CD14-positive monocyte (primary cell): Measurements from ENCODE around the gene HINT3. TPM values are rescaled to one million over a fixed set of nuclear protein-coding genes. Genes with fewer than 3 reads are reported as not detected.
"Not testable (repeated sequence)": the region's sequence is repeated elsewhere in the genome, so short reads cannot be mapped to it uniquely, and the experiment has no call there.

Experiments
- DNase-seq, 3 donors: peaks; one replicate each; pipeline ENCODE4 v3.0.0-alpha.2; 2011 to 2022
- H2AFZ ChIP-seq: 2 replicates; pipeline ENCODE4 v1.6.0; 2012; ENCODE audit warnings: mild to moderate bottlenecking, low read depth, low read length, inconsistent platforms; ENCODE audit not compliant: insufficient read depth, poor library complexity, severe bottlenecking
- H3K27ac ChIP-seq, 2 donors: 1 replicate in 1 of 2; 2 replicates in 1 of 2; pipeline ENCODE4 v1.5.1; 2012 to 2013; ENCODE audit warnings: low read length in 2 of 2, control low read depth in 1 of 2, inconsistent platforms in 1 of 2, low read depth in 1 of 2, mild to moderate bottlenecking in 1 of 2
- H3K27me3 ChIP-seq, 2 donors: one replicate each; pipeline versions ENCODE4 v1.6.0 to v1.6.1; 2011 to 2013; ENCODE audit warnings: low read length in 2 of 2; ENCODE audit not compliant: control insufficient read depth in 2 of 2, insufficient read depth in 2 of 2
- H3K36me3 ChIP-seq, 2 donors: replicated peaks in 1 of 2; 1 replicate in 1 of 2; 2 replicates in 1 of 2; pipeline versions ENCODE4 v1.5.1 to v1.6.1; 2012 to 2013; ENCODE audit warnings: low read length in 2 of 2, control low read depth in 1 of 2, inconsistent platforms in 1 of 2, mild to moderate bottlenecking in 1 of 2; ENCODE audit not compliant: insufficient read depth in 2 of 2, control insufficient read depth in 1 of 2
- H3K4me1 ChIP-seq, 2 donors: 1 replicate in 1 of 2; 2 replicates in 1 of 2; pipeline versions ENCODE4 v1.5.1 to v1.6.1; 2012 to 2013; ENCODE audit warnings: low read length in 2 of 2, control low read depth in 1 of 2, inconsistent platforms in 1 of 2, mild to moderate bottlenecking in 1 of 2, moderate library complexity in 1 of 2; ENCODE audit not compliant: insufficient read depth in 2 of 2, control insufficient read depth in 1 of 2
- H3K4me2 ChIP-seq: replicated peaks from 2 replicates; pipeline ENCODE3; 2012; ENCODE audit warnings: low read length, moderate library complexity, mild to moderate bottlenecking; ENCODE audit not compliant: poor library complexity, severe bottlenecking; ENCODE audit errors: extremely low read depth
- H3K4me3 ChIP-seq, 3 experiments: fragments of 200-600 bp in 1 of 3; sonication (generic) in 1 of 3; replicated peaks in 1 of 3; 1 replicate in 2 of 3; 2 replicates in 1 of 3; pipeline ENCODE4 v1.5.1; 2011 to 2013; ENCODE audit warnings: low read length in 3 of 3, mild to moderate bottlenecking in 3 of 3, control low read depth in 2 of 3, low read depth in 2 of 3, inconsistent platforms in 1 of 3, moderate library complexity in 1 of 3
- H3K79me2 ChIP-seq: 2 replicates; pipeline ENCODE4 v1.6.0; 2012; ENCODE audit warnings: mild to moderate bottlenecking, control low read depth, inconsistent platforms, low read length, moderate library complexity; ENCODE audit not compliant: insufficient read depth
- H3K9ac ChIP-seq: 2 replicates; pipeline ENCODE4 v1.6.0; 2017; ENCODE audit warnings: low read length, mild to moderate bottlenecking; ENCODE audit not compliant: insufficient read depth, poor library complexity, severe bottlenecking
- H3K9me3 ChIP-seq, 2 donors: replicated peaks in 1 of 2; 1 replicate in 1 of 2; 2 replicates in 1 of 2; pipeline versions ENCODE4 v1.5.1 to v1.6.1; 2012 to 2013; ENCODE audit warnings: low read length in 2 of 2, control low read depth in 1 of 2; ENCODE audit not compliant: control insufficient read depth in 1 of 2, insufficient read depth in 1 of 2
- H4K20me1 ChIP-seq: 2 replicates; pipeline ENCODE4 v1.6.0; 2012; ENCODE audit warnings: mild to moderate bottlenecking, low read length, control low read depth, moderate library complexity; ENCODE audit not compliant: insufficient read depth
- H3K27ac Mint-ChIP-seq, 7 donors: one replicate each; pipeline ENCODE4 v1.8.0; 2020; ENCODE audit warnings: mild to moderate bottlenecking in 7 of 7, mixed read lengths in 7 of 7, moderate library complexity in 6 of 7, inconsistent platforms in 2 of 7
- H3K27me3 Mint-ChIP-seq, 3 donors: one replicate each; pipeline ENCODE4 v1.8.0; 2021 to 2022; ENCODE audit warnings: low read depth in 3 of 3, mild to moderate bottlenecking in 3 of 3, mixed read lengths in 3 of 3, moderate library complexity in 3 of 3, inconsistent platforms in 1 of 3
- H3K36me3 Mint-ChIP-seq, 2 donors: one replicate each; pipeline ENCODE4 v1.8.0; 2020; ENCODE audit warnings: mixed read lengths in 2 of 2, inconsistent platforms in 1 of 2, mild to moderate bottlenecking in 1 of 2
- H3K4me1 Mint-ChIP-seq: one replicate; pipeline ENCODE4 v1.8.0; 2020; ENCODE audit warnings: mild to moderate bottlenecking, mixed read lengths
- H3K4me3 Mint-ChIP-seq, 2 donors: one replicate each; pipeline ENCODE4 v1.8.0; 2020; ENCODE audit warnings: mild to moderate bottlenecking in 2 of 2, mixed read lengths in 2 of 2, moderate library complexity in 1 of 2
- H3K9me3 Mint-ChIP-seq, 7 donors: one replicate each; pipeline ENCODE4 v1.8.0; 2020 to 2022; ENCODE audit warnings: mixed read lengths in 7 of 7, mild to moderate bottlenecking in 6 of 7, moderate library complexity in 6 of 7, inconsistent platforms in 2 of 7
- WGBS: methylation state at CpG from one replicate; pipeline ENCODE4 v1.1.5; 2013; ENCODE audit warnings: missing lambda C conversion rate; ENCODE audit not compliant: insufficient coverage; 5-methylcytosine and 5-hydroxymethylcytosine counted together
- intact Hi-C, 2 donors: fragments of 100-400 bp; cut with micrococcal nuclease; formaldehyde crosslinking; loops; one replicate each; pipeline versions ENCODE4 v1.15.0 to v1.15.1; 2023
- polyA minus RNA-seq: library from RNA; depleted of rRNA, polyadenylated mRNA; stranded (reverse); fragments of >200 nt; gene quantifications from 2 replicates; pipeline ENCODE4 v1.2.3, GENCODE V29; 2012
- polyA plus RNA-seq, 3 donors: library from polyadenylated mRNA; depleted of rRNA in 1 of 3; unstranded in 2 of 3; stranded (reverse) in 1 of 3; fragments of 300-500 nt in 2 of 3; fragments of >200 nt in 1 of 3; fragmentation: Illumina TruSeq in 2 of 3; gene quantifications; 1 replicate in 2 of 3; 2 replicates in 1 of 3; pipeline ENCODE4 v1.2.3, GENCODE V29; 2012 to 2021
- total RNA-seq, 12 experiments: library from RNA in 1 of 12; stranded (reverse) in 1 of 12; fragments of 120-200 nt in 1 of 12; gene quantifications; one replicate each; pipeline ENCODE4 v1.2.4 and lab custom pipeline; 2013 to 2026; ENCODE audit warnings: mixed read lengths in 6 of 12, inconsistent platforms in 1 of 12
- TF ChIP-seq, protein P1 (sequence below): fragments of 200-600 bp; IDR thresholded peaks from one replicate; pipeline ENCODE4 v1.8.0; 2022; ENCODE audit warnings: antibody characterized with exemption, mild to moderate bottlenecking

The HINT3 gene
- total RNA-seq (2013): 14.8 TPM
- polyA plus RNA-seq (10 to 100 TPM in 2 of 3 donors, 1 to 10 TPM in 1; 5.3 to 18.0 (median 12.3) TPM), polyA minus RNA-seq (6.1 and 6.5 TPM in 2 replicates), total RNA-seq (lab: John Stamatoyannopoulos, UW) (4.2 to 38.2 (median 26.5) reads per million in 11 experiments)

DNA sequence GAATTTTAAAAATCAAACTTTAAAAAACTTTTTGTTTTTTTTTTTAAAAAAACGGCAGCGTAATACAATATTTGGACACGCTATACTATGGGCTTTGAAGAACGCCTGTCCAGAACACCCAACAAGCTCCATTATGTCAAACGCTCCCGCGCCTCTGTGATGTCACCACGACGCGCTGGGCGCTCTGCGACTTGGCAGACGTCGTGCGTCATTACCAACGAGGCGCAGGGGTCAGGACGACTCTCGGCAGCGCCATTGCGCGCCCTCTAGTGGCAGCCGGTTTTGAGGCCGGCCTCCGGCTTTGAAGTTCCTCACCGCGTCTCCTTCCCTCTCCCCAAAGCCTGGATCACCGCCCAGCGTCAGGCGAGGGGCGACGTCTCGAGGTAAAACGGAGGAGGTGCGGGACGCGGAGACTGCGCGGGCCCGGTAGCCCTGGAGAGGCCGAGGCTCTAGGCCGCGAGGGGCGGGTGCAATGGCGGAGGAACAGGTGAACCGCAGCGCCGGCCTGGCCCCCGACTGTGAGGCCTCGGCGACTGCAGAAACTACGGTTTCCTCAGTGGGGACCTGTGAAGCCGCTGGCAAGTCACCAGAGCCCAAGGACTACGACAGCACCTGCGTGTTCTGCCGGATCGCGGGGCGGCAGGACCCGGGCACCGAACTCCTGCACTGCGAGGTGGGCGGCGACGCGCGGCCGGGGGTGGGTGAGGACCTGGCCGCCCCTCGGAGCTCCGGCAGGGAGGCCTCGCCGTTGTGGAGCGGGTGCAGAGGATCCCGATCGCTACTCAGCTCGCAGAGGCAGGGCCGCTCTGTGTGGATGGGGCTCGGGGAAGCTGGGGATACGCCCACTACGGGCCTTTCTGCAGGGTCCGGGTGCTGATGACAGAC lies at the start of gene HINT3:
HINT3 (plus strand) TSS at position 265 of the 885 bp plus-strand sequence; CDS start at position 473, 208 bp downstream.
- TF ChIP-seq, protein P1, sequence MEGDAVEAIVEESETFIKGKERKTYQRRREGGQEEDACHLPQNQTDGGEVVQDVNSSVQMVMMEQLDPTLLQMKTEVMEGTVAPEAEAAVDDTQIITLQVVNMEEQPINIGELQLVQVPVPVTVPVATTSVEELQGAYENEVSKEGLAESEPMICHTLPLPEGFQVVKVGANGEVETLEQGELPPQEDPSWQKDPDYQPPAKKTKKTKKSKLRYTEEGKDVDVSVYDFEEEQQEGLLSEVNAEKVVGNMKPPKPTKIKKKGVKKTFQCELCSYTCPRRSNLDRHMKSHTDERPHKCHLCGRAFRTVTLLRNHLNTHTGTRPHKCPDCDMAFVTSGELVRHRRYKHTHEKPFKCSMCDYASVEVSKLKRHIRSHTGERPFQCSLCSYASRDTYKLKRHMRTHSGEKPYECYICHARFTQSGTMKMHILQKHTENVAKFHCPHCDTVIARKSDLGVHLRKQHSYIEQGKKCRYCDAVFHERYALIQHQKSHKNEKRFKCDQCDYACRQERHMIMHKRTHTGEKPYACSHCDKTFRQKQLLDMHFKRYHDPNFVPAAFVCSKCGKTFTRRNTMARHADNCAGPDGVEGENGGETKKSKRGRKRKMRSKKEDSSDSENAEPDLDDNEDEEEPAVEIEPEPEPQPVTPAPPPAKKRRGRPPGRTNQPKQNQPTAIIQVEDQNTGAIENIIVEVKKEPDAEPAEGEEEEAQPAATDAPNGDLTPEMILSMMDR: peak; percentile 98
- peaks cover 51% of the 10 kb centered on the region for H3K79me2 ChIP-seq
- peak; percentile 98 to 99 (median 98) for DNase-seq
- Mint-ChIP-seq H3K4me3 (peak within 1 kb of the TSS in 1 of 2 donors; percentile 12), H3K9me3 (peaks cover 0 to 3% (median 0%) of the 10 kb centered on the region in 7 donors), H3K4me1 (peaks cover 10% of the 10 kb centered on the region), H3K27me3 (peaks cover 0 to 2% (median 0%) of the 10 kb centered on the region in 3 donors), H3K36me3 (peaks cover 6 to 12% of the 10 kb centered on the region in 2 donors), H3K27ac (peak within 1 kb of the TSS in 3 of 7 donors; percentile 44 to 81 (median 66))
- H3K9ac ChIP-seq: peak within 1 kb of the TSS; percentile 98
- no peaks in the 10 kb centered on the region for H3K9me3 ChIP-seq
- under 1% methylated on average over 79 of the region's 82 CpGs for WGBS
- intact Hi-C loops: loop anchor here (2.0 to 10.0 kb wide), 4 partner anchors 39 to 176 kb away; no protein-coding TSS in a partner anchor
- peaks cover 30% of the 10 kb centered on the region for H4K20me1 ChIP-seq
- H3K27ac ChIP-seq: peak within 1 kb of the TSS; percentile 90 to 95
- peak within 1 kb of the TSS; percentile 86 to 96 (median 88) for H3K4me3 ChIP-seq
- H3K4me2 ChIP-seq: peak within 1 kb of the TSS; percentile 96
- H3K36me3 ChIP-seq: peaks cover 0 to 21% of the 10 kb centered on the region in 2 donors
- peak within 1 kb of the TSS; percentile 97 for H2AFZ ChIP-seq
- peaks cover 26 to 27% of the 10 kb centered on the region in 2 donors for H3K4me1 ChIP-seq
- H3K27me3 ChIP-seq: no peaks in the 10 kb centered on the region

DNA sequence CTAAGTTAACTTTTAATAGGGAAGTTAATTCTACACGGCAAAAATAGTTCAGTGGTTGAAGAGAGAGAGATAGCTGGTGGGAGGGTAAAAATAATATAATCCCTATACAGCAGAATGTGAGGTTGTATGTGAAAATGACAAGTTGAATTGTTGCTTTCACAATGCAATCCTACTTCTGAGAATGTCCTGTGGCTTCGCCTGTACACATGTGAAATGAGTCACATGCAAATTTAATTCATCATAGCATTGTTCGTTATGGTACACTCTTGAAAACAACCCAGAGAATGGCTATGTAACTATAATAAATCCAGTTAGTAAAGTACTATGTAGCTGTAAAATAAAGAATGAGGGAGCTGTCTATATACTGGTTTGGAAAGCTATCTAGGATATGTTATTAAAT lies 46.0 kb upstream of the HINT3 start:
- H2AFZ ChIP-seq: no peak overlapping the region
- H3K4me3 ChIP-seq: no peak overlapping the region
- no CpG with 5 or more reads among the region's 3 CpGs for WGBS
- peaks cover 5 to 19% of the 10 kb centered on the region in 2 donors for H3K36me3 ChIP-seq
- Mint-ChIP-seq H3K4me3 (no peak overlapping the region), H3K9me3 (peaks cover 0 to 3% (median 0%) of the 10 kb centered on the region in 7 donors), H3K27me3 (no peaks in the 10 kb centered on the region), H3K27ac (peak overlapping the region; percentile 51 to 91 (median 85)), H3K36me3 (peaks cover 14 to 19% of the 10 kb centered on the region in 2 donors), H3K4me1 (peaks cover 45% of the 10 kb centered on the region)
- TF ChIP-seq, protein P1: no peak
- H3K27me3 ChIP-seq: no peaks in the 10 kb centered on the region
- no peaks in the 10 kb centered on the region for H4K20me1 ChIP-seq
- H3K79me2 ChIP-seq: no peaks in the 10 kb centered on the region
- intact Hi-C loops: no loop called here
- no peaks in the 10 kb centered on the region for H3K9me3 ChIP-seq
- H3K4me2 ChIP-seq: no peak overlapping the region
- no peak overlapping the region for H3K9ac ChIP-seq
- peak overlapping the region in 1 of 2 donors; percentile 62 for H3K27ac ChIP-seq
- peaks cover 25 to 34% of the 10 kb centered on the region in 2 donors for H3K4me1 ChIP-seq
- peak; percentile 47 to 73 (median 60) for DNase-seq

DNA sequence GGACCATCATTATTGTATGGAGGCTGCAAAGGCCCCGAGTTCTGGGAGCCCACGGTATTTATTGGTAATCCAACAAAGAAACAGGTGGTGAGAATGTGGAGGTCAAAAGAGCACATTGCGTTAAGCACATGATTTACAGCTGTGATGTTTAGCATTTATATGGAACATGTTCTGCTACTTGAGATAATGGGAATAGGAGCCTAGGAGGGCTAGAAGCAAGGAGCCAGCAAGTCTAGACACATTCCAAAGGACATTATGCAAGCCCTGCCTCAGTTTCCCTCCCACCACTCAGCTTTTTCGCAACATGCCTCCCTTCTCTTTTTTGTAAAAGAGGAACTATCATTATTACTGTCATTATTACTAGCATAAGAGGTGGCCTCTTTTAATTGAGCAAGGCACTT lies 45.5 kb upstream of the HINT3 start:
- intact Hi-C loops, H3K9me3 ChIP-seq, H3K27me3 ChIP-seq, H3K27me3 Mint-ChIP-seq, H3K79me2 ChIP-seq, H3K4me3 ChIP-seq, H3K4me2 ChIP-seq, H3K9me3 Mint-ChIP-seq, H3K4me3 Mint-ChIP-seq, H3K9ac ChIP-seq, H4K20me1 ChIP-seq, H2AFZ ChIP-seq: not testable (repeated sequence)
- peak overlapping the region; percentile 51 to 91 (median 85) for H3K27ac Mint-ChIP-seq
- Histone ChIP-seq H3K27ac (peak overlapping the region in 1 of 2 donors; percentile 62), H3K36me3 (peaks cover 6 to 24% of the 10 kb centered on the region in 2 donors), H3K4me1 (peaks cover 25 to 34% of the 10 kb centered on the region in 2 donors)
- 94% methylated on average over 3 of the region's 4 CpGs for WGBS
- peaks cover 45% of the 10 kb centered on the region for H3K4me1 Mint-ChIP-seq
- peaks cover 17 to 21% of the 10 kb centered on the region in 2 donors for H3K36me3 Mint-ChIP-seq
- peak; percentile 12 to 46 (median 44) for DNase-seq
